B cell (primary cell): ENCODE results near the gene NEO1.

Experiments
- EZH2 ChIP-seq: IDR thresholded peaks from 2 replicates; pipeline ENCODE4 v1.6.1; 2012; ENCODE audit warnings: borderline replicate concordance, low read depth, mild to moderate bottlenecking, moderate library complexity, low read length; ENCODE audit not compliant: insufficient read depth, poor library complexity, severe bottlenecking
- TF ChIP-seq, protein P1 (sequence below): fragments of 200-600 bp; IDR thresholded peaks from one replicate; pipeline ENCODE4 v1.8.0; 2022; ENCODE audit warnings: antibody characterized with exemption, mild to moderate bottlenecking

DNA sequence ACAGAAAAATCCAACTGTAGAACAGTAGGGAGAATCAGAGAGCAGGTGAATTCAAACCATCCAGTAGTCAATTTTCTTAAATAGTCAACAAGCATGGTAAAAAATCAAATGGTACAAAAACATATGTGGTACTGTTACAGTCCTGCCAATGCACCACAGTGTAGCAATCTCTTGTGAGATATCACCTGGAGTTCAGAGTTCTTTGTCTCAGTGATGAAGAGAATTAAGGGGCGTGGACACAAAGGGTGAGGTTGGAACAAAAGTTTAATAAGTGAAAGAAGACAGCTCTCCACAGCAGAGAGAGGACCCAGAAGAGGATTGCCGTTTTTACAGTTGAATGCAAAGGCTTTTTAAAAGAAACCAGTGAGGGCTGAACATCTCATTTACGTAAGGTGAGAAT, 113.2 kb downstream of the NEO1 start:
- TF ChIP-seq, protein P1, sequence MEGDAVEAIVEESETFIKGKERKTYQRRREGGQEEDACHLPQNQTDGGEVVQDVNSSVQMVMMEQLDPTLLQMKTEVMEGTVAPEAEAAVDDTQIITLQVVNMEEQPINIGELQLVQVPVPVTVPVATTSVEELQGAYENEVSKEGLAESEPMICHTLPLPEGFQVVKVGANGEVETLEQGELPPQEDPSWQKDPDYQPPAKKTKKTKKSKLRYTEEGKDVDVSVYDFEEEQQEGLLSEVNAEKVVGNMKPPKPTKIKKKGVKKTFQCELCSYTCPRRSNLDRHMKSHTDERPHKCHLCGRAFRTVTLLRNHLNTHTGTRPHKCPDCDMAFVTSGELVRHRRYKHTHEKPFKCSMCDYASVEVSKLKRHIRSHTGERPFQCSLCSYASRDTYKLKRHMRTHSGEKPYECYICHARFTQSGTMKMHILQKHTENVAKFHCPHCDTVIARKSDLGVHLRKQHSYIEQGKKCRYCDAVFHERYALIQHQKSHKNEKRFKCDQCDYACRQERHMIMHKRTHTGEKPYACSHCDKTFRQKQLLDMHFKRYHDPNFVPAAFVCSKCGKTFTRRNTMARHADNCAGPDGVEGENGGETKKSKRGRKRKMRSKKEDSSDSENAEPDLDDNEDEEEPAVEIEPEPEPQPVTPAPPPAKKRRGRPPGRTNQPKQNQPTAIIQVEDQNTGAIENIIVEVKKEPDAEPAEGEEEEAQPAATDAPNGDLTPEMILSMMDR, result no peak
- TF ChIP-seq EZH2, result no peak
